HUES6 (cell line): ENCODE data around the gene FBXW8.

Experiments used
- H3K27ac ChIP-seq: 2 replicates; pipeline ENCODE4 v1.7.0; 2013; ENCODE audit warnings: low read depth, mild to moderate bottlenecking, low read length, inconsistent platforms
- H3K27me3 ChIP-seq: 2 replicates; pipeline ENCODE4 v1.6.1; 2013; ENCODE audit warnings: low read length; ENCODE audit not compliant: control insufficient read depth, insufficient read depth
- H3K36me3 ChIP-seq: 2 replicates; pipeline ENCODE4 v1.6.1; 2013; ENCODE audit warnings: low read length; ENCODE audit not compliant: control insufficient read depth, insufficient read depth
- H3K4me1 ChIP-seq: 2 replicates; pipeline ENCODE4 v1.6.1; 2013; ENCODE audit warnings: low read length; ENCODE audit not compliant: control insufficient read depth, insufficient read depth
- H3K4me3 ChIP-seq: 2 replicates; pipeline ENCODE4 v1.5.1; 2013; ENCODE audit warnings: low read depth, low read length
- H3K9ac ChIP-seq: one replicate; pipeline ENCODE4 v1.6.1; 2013; ENCODE audit warnings: mild to moderate bottlenecking, low read length
- H3K9me3 ChIP-seq: 2 replicates; pipeline ENCODE4 v1.6.1; 2013; ENCODE audit warnings: low read depth, low read length; ENCODE audit not compliant: control insufficient read depth, insufficient read depth

FBXW8 gene

GRCh38 chr12:116978791-116979508, 68.2 kb downstream of the FBXW8 start:
- no peaks in the 10 kb centered on the region for H3K27me3 ChIP-seq
- no peak overlapping the region for H3K9ac ChIP-seq
- H3K27ac ChIP-seq, result no peak overlapping the region
- no peaks in the 10 kb centered on the region for H3K36me3 ChIP-seq
- H3K4me1 ChIP-seq, result peaks cover 24% of the 10 kb centered on the region
- no peak overlapping the region for H3K4me3 ChIP-seq
- no peaks in the 10 kb centered on the region for H3K9me3 ChIP-seq

- Histone ChIP-seq H3K27me3 (no peaks in the 10 kb centered on the region), H3K4me1 (peaks cover 24% of the 10 kb centered on the region), H3K36me3 (no peaks in the 10 kb centered on the region), H3K27ac (no peak overlapping the region), H3K9ac (no peak overlapping the region), H3K4me3 (no peak overlapping the region), H3K9me3 (no peaks in the 10 kb centered on the region)
These were observed 69.3 kb downstream of the FBXW8 start for GRCh38 chr12:116980083-116980482.

- Histone ChIP-seq H3K9ac (no peak overlapping the region), H3K4me3 (no peak overlapping the region), H3K4me1 (peaks cover 19% of the 10 kb centered on the region), H3K9me3 (no peaks in the 10 kb centered on the region), H3K27me3 (no peaks in the 10 kb centered on the region), H3K27ac (no peak overlapping the region), H3K36me3 (no peaks in the 10 kb centered on the region)
These were observed 72.2 kb downstream of the FBXW8 start for GRCh38 chr12:116982791-116983411.

- Histone ChIP-seq H3K9ac (no peak overlapping the region), H3K27me3 (no peaks in the 10 kb centered on the region), H3K4me1 (peaks cover 8% of the 10 kb centered on the region; the same call in 1 of the 2 replicates), H3K4me3 (no peak overlapping the region), H3K36me3 (peaks cover 5% of the 10 kb centered on the region; the same call in 1 of the 2 replicates), H3K9me3 (no peaks in the 10 kb centered on the region), H3K27ac (no peak overlapping the region)
These were observed 73.3 kb downstream of the FBXW8 start for GRCh38 chr12:116984098-116984497.

- Histone ChIP-seq H3K4me3 (no peak overlapping the region), H3K27me3 (no peaks in the 10 kb centered on the region), H3K27ac (no peak overlapping the region), H3K36me3 (peaks cover 16% of the 10 kb centered on the region; the same call in 1 of the 2 replicates), H3K9ac (no peak overlapping the region), H3K9me3 (no peaks in the 10 kb centered on the region), H3K4me1 (no peaks in the 10 kb centered on the region)
These were observed 79.6 kb downstream of the FBXW8 start for GRCh38 chr12:116990329-116990728.

- peaks cover 16% of the 10 kb centered on the region; the same call in 1 of the 2 replicates for H3K36me3 ChIP-seq
- H3K9me3 ChIP-seq, result no peaks in the 10 kb centered on the region
- no peaks in the 10 kb centered on the region for H3K4me1 ChIP-seq
- no peak overlapping the region for H3K9ac ChIP-seq
- no peaks in the 10 kb centered on the region for H3K27me3 ChIP-seq
- no peak overlapping the region for H3K27ac ChIP-seq
- H3K4me3 ChIP-seq, result no peak overlapping the region
These were observed 80.5 kb downstream of the FBXW8 start for GRCh38 chr12:116990971-116991966.

- Histone ChIP-seq H3K9me3 (no peaks in the 10 kb centered on the region), H3K36me3 (no peaks in the 10 kb centered on the region), H3K4me1 (peaks cover 9% of the 10 kb centered on the region), H3K27me3 (no peaks in the 10 kb centered on the region), H3K4me3 (no peak overlapping the region), H3K27ac (no peak overlapping the region), H3K9ac (no peak overlapping the region)
These were observed 85.3 kb downstream of the FBXW8 start for GRCh38 chr12:116996093-116996492.

- Histone ChIP-seq H3K4me3 (no peak overlapping the region), H3K4me1 (peaks cover 9% of the 10 kb centered on the region), H3K9ac (no peak overlapping the region), H3K9me3 (no peaks in the 10 kb centered on the region), H3K27ac (no peak overlapping the region), H3K36me3 (no peaks in the 10 kb centered on the region), H3K27me3 (no peaks in the 10 kb centered on the region)
These were observed 85.9 kb downstream of the FBXW8 start for GRCh38 chr12:116996621-116997020.

GRCh38 chr12:116999066-116999465, 88.3 kb downstream of the FBXW8 start:
- no peaks in the 10 kb centered on the region for H3K27me3 ChIP-seq
- H3K27ac ChIP-seq, result no peak overlapping the region
- no peak overlapping the region for H3K4me3 ChIP-seq
- peaks cover 9% of the 10 kb centered on the region for H3K4me1 ChIP-seq
- no peaks in the 10 kb centered on the region for H3K36me3 ChIP-seq
- no peaks in the 10 kb centered on the region for H3K9me3 ChIP-seq
- no peak overlapping the region for H3K9ac ChIP-seq

GRCh38 chr12:117000316-117000715, 89.6 kb downstream of the FBXW8 start:
- Histone ChIP-seq H3K27ac (no peak overlapping the region), H3K27me3 (no peaks in the 10 kb centered on the region), H3K36me3 (peaks cover 2% of the 10 kb centered on the region; the same call in 1 of the 2 replicates), H3K4me1 (peaks cover 9% of the 10 kb centered on the region), H3K9ac (no peak overlapping the region), H3K9me3 (no peaks in the 10 kb centered on the region), H3K4me3 (no peak overlapping the region)
